ENCODE measurements around the gene GRIN1. TPM values are rescaled to one million over a fixed set of nuclear protein-coding genes. Genes with fewer than 3 reads are reported as not detected.

The GRIN1 gene
- total RNA-seq, 4 donors from 2014 or later: 0.11 to 0.50 (median 0.19) TPM; not detected in 1

DNA sequence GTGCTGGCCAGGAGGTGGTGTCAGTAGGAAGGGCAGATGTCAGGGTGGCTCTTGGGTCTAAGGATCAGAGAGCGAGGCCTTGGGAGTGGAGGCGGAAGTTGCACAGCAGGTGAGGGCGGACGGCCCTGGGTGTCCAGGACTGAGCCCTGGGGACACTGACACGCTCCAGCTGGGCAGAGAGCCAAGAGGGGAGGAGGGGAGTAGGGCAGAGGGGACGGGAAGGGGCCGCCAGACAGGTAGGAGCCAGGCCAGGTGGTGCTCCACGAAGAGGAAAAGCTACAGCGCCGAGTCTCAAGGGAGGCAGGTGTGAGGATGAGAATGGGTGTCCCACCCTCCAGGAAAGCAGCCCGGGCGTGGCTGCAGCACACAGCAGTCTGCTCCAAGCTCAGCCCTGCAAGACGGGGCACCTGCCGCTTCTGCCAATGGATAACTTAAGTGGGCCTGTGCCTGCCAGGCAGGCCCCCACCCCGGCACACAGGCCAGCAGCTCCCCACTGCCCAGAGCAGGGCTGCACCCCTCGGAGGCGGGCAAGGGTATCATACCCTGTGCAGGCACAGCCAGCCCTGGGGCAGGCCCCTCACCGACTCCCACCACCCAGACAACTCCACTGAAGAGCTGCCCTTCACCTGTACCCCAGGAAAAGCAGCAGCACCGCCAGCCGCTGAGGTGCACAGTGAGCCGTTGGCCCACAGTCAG lies 56.7 kb downstream of the GRIN1 start:
- H3K4me3 ChIP-seq: no peak overlapping the region
- intact Hi-C loops (cut with DNase I): no loop called here
- DNase-seq (ENCODE audit: extremely low spot score): no peak
- peaks cover 38 to 79% (median 54%) of the 10 kb centered on the region in 4 donors for H3K4me1 ChIP-seq
- H3K27me3 ChIP-seq: no peaks in the 10 kb centered on the region
- TF ChIP-seq POLR2A (IDR thresholded peaks at IDR 0.05; ENCODE audit: low read depth): no peak
- no peak for TF ChIP-seq EP300 (IDR thresholded peaks at IDR 0.05)
- TF ChIP-seq POLR2AphosphoS5 (IDR thresholded peaks at IDR 0.05): no peak
- no peak for TF ChIP-seq CTCF (IDR thresholded peaks at IDR 0.05)
- no peak overlapping the region for H3K27ac ChIP-seq (replicated peaks in 1 of 4)
- no peaks in the 10 kb centered on the region for H3K9me3 ChIP-seq
- 82% methylated on average over 10 of the region's 21 CpGs for WGBS
- H3K36me3 ChIP-seq: peaks cover 3 to 18% (median 16%) of the 10 kb centered on the region in 4 donors

DNA sequence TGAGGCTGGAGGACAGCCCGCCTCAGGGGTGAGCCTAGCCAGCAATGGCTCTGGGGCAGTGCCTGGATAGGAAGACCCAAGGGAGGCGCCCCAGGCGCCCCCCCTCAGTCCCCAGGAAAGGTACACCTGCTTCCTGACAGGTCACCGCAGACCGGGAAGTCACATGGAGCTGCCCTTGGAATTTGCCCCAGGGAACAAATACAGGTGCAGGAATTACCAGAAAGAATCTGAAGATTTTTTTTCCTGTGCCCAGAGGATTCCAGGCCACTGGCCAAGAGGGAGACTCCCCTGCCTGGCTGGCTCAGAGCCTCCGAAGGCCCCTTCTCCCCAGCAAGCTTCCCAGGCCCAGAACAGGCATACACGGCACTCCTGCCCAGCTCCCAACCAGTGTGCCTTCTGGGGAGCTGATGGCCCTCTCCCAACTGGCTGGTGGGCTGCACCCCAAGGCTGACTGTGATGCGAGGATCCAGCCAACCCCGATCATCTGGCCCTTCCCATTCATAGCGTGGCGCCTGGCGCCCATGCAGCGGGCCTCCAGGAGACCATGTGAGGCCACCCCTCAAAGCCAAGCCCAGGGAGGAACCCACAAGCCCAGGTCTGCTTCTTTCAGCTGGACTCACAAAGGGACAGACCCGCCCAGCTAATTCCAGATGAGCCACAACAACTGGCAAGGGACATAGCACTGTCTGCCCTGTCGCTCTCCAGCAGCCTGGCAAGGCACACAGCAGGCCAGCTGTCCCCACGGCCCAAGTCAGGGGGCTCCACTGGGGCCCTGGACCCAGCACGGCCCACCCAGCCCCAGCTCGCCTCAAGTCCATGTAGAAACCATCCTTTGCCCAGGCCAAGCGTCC lies 59.3 kb downstream of the GRIN1 start:
- no peaks in the 10 kb centered on the region for H3K9me3 ChIP-seq
- no peaks in the 10 kb centered on the region for H3K36me3 ChIP-seq
- H3K27ac ChIP-seq (replicated peaks in 1 of 4): no peak overlapping the region
- H3K4me3 ChIP-seq: no peak overlapping the region
- peaks cover 55 to 86% (median 69%) of the 10 kb centered on the region in 4 donors for H3K4me1 ChIP-seq
- no peak for DNase-seq (ENCODE audit: extremely low spot score)
- TF ChIP-seq CTCF (IDR thresholded peaks at IDR 0.05) (no peak), EP300 (IDR thresholded peaks at IDR 0.05) (no peak), POLR2AphosphoS5 (IDR thresholded peaks at IDR 0.05) (no peak), POLR2A (IDR thresholded peaks at IDR 0.05; ENCODE audit: low read depth) (no peak)
- intact Hi-C loops (cut with DNase I): no loop called here
- H3K27me3 ChIP-seq: no peaks in the 10 kb centered on the region
- 84% methylated on average over 17 of the region's 19 CpGs for WGBS

DNA sequence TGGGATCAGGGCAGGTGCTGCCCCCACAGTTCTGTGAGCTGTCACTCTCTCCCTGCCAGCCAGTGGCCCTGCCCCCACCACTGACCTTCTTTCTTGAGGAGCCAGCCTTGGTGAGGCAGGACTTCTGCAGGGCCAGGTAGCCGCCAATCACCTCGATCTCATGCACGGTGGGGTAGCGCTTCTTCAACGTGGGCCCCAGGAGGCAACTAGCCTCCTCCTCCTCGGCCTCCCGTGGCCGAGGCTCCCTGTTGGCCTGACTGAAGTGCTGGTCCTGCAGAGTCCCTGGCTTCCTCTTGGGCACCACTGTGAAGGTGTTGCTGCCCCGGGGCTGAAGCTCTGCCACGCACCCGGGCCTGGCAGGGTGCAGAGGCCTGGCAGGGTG lies 59.9 kb downstream of the GRIN1 start:
- Histone ChIP-seq H3K4me3 (peak overlapping the region in 3 of 4 donors; percentile 70 to 76 (median 75)), H3K27me3 (no peaks in the 10 kb centered on the region), H3K27ac (replicated peaks in 1 of 4) (no peak overlapping the region), H3K9me3 (no peaks in the 10 kb centered on the region), H3K36me3 (no peaks in the 10 kb centered on the region), H3K4me1 (peaks cover 61 to 89% (median 75%) of the 10 kb centered on the region in 4 donors)
- intact Hi-C loops (cut with DNase I): no loop called here
- no peak for TF ChIP-seq POLR2A (IDR thresholded peaks at IDR 0.05; ENCODE audit: low read depth)
- no peak for TF ChIP-seq CTCF (IDR thresholded peaks at IDR 0.05)
- no peak for TF ChIP-seq EP300 (IDR thresholded peaks at IDR 0.05)
- no peak for TF ChIP-seq POLR2AphosphoS5 (IDR thresholded peaks at IDR 0.05)
- DNase-seq (ENCODE audit: extremely low spot score): no peak
- 90% methylated on average over 2 of the region's 11 CpGs for WGBS

GRCh38 chr9:137199411-137200121 lies 60.6 kb downstream of the GRIN1 start:
- no peaks in the 10 kb centered on the region for H3K9me3 ChIP-seq
- peak overlapping the region; percentile 70 to 76 (median 74) for H3K4me3 ChIP-seq
- DNase-seq (ENCODE audit: extremely low spot score): no peak
- intact Hi-C loops (cut with DNase I): loop anchor here (2.0 kb wide), 1 partner anchor 21 kb away; no protein-coding TSS in a partner anchor
- no peaks in the 10 kb centered on the region for H3K36me3 ChIP-seq
- H3K27me3 ChIP-seq: no peaks in the 10 kb centered on the region
- no CpG with 5 or more reads among the region's 51 CpGs for WGBS
- no peak for TF ChIP-seq EP300 (IDR thresholded peaks at IDR 0.05)
- no peak for TF ChIP-seq CTCF (IDR thresholded peaks at IDR 0.05)
- no peak for TF ChIP-seq POLR2AphosphoS5 (IDR thresholded peaks at IDR 0.05)
- no peak for TF ChIP-seq POLR2A (IDR thresholded peaks at IDR 0.05; ENCODE audit: low read depth)
- peak overlapping the region in 2 of 4 donors; percentile 55 to 84 for H3K27ac ChIP-seq (replicated peaks in 1 of 4)
- H3K4me1 ChIP-seq: peaks cover 68 to 89% (median 78%) of the 10 kb centered on the region in 4 donors

Measured in esophagus muscularis mucosa (tissue), 4 donors.